Suppressor macrophage (primary cell): ENCODE results near the gene RBBP8NL.

Experiments used
- DNase-seq, 4 experiments: peaks; one replicate each; pipeline ENCODE4 v3.0.0-alpha.2; 2020 to 2022

RBBP8NL gene

GRCh38 chr20:62461834-62462233 lies 34.5 kb upstream of the RBBP8NL start:
- DNase-seq, result no peak

DNA sequence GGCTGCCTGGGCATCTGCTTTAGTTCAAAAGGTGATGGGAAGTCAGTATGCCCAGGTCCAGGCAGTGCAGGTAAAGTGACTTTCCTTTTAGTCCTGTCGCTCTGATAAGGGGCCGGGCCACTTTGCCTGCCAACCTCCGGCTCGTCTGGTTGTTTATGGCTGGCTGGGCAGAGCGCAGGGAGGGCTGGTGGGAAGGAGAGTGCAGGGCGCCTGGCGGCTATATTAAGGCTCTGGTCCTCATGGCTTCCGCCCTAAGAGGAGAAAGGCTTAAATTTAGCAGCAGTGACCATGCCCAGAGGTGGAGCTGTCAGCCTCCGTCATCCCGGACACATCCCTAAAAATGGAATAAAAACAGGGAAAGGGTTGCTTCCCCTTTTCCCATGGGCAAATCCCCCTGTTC lies 33.8 kb upstream of the RBBP8NL start:
- DNase-seq, result no peak

DNA sequence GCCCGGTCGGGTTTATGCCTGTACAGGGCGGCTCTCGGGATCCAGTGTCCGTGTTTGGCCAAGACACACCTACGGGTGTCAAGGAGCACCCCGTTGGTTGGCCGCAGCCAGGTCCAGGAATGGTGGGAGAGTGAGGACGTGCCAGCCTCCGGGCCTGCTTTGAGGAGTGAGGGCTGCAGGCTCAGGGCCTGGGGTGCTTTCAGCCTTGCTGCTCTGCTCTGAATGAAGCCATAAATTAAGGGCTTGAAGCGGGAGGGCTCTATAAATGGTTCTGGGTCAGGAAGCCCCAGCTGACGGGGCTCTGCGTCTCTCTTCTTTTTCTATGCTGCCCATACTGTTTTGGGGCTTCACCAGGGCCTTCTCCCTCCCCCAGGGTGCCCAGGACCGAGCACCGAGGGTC lies 33.3 kb upstream of the RBBP8NL start:
- no peak for DNase-seq

DNA sequence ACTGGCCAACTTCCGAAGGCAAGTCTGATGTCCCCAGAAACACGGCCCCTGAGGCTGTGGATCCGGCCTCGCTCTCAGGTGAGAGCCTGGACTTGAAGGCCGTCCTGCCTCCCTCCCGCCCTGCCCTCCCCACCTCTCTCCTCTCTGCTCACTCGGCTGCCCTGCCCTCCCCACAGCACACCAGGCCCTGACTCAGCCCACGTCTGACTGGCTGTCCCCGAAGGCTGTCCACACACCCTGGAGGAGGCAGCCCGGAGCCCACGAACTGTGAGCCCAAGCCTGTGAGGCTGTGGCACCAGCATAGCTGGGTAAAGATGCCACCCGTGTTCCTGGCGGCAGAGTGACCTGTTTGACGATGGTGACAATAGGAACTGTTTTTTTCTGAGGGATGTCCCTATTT lies 32.1 kb upstream of the RBBP8NL start:
- no peak for DNase-seq

- DNase-seq, result no peak
These were observed 31.2 kb upstream of the RBBP8NL start for GRCh38 chr20:62458275-62459251.

DNA sequence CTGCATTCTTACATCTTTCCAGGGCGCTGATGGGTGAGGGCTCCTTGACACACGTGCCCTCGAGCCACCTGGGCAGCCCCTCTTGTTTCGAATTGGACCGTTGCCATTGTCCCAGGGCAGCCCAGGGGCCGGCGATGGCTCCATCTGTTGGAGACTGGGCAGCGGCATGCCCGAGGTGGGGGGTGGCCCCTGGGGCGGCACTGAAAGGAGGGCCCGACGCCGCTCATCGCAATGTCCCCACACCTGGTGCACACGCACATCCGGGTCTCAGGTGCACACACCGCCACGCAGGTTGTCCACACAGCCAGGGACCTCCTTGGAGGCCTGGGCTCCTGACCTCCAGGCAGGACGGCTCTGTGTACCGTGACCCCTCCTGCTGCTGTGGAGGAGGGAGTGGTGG lies 30.5 kb upstream of the RBBP8NL start:
- no peak for DNase-seq

DNA sequence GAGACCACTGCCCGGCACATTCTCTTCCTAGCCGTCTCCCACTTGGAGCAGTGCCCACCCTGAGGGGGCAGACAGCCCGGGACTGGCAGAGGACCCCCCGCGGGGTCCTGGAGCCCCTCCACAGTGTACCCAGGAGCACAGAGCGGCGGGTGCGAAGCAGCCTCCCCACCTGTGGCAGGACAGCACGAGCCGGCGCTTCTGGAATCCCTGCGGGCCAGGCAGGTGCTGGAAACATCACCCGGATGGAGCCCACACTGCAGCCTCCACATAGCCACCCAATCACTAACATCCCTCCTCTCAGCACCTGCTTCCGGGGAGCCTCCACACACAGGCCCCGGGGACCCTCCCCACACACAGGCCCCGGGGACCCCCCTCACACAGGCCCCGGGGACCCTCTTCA lies 29.8 kb upstream of the RBBP8NL start:
- DNase-seq, result no peak

DNA sequence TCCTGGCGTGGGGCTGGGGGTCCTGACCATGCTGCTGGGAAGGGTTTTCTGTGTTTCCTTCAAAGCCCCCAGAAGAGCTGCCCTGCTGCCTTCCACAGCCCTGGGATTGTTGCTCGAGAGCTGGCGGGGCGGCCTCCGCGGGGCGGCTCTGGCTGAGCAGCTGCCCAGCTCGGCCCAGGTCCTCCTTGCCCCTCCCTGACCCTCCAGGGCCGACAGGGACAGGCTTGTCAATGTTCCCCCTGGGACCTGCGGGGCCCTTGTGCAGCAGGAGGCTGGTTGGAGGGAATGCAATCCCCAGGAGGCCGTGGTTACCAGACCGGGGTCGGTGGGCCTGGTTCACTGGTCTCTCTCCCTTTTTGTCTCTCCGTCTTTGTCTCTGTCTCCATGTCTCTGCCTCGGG lies 28.6 kb upstream of the RBBP8NL start:
- DNase-seq, result no peak

DNA sequence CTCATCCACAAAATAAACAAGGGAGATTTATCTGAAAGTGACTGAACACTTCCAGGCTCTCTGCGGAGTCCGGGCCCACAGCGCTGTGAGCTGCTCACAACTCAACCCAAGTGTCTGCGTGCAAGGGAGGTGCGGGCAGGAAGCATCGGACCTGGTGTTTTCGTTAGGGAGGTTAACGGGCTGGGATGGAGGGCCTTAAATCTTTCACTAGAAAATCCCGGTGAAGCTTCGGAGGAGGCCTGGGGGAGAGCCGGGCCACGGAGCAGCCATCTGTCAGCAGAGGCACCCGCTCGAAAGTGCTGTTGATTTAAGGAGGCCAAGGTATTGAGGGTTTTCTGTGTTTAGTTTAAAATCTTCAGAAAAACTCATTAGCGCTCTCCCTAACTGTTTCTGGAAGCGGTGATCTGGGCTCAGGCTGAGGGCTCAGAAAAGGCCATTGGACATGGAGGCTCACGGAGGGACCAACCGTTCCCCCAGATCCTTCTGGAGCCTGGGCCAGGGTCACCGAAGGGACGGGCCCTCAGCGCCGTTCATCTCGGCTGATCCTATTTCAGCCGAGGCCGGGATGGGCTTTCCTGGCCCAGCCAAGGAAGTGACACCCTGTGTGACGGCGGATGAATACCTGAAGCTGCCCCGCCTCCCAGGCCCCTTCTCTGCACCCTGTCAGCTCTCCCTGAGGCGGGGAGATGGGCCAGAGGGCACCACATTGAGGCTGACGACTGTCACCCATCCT lies 27.7 kb upstream of the RBBP8NL start:
- no peak for DNase-seq

DNA sequence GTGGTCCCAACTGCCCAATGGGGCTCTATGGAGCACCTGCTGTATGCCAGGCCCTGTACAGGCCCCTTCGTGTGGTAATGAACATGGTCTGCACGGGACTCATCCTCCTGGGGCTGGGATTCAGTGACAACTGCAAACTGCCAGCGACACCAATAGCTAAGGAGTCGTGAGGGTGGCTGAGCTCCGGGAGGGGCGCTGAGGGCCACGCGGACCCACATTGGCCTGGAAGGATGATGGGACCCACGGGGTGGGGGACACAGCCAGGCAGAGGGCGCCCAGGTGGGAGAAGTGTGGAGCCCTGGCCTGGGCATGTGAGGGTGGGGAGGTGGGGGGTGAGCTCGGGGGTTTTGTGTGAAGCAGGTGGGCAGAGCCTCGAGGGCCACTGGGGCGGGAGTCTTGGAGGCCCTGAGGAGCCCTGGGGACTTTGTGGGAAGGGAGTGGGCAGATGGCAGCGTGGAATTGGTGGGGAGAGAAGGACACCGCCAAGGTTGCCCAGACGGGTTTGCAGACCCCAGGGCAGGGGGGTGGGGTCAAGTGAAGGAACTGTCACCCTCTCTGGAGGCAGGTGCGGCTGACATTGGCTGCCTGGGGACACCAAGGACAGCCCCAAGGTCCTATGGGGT lies 26.0 kb upstream of the RBBP8NL start:
- DNase-seq, result no peak

DNA sequence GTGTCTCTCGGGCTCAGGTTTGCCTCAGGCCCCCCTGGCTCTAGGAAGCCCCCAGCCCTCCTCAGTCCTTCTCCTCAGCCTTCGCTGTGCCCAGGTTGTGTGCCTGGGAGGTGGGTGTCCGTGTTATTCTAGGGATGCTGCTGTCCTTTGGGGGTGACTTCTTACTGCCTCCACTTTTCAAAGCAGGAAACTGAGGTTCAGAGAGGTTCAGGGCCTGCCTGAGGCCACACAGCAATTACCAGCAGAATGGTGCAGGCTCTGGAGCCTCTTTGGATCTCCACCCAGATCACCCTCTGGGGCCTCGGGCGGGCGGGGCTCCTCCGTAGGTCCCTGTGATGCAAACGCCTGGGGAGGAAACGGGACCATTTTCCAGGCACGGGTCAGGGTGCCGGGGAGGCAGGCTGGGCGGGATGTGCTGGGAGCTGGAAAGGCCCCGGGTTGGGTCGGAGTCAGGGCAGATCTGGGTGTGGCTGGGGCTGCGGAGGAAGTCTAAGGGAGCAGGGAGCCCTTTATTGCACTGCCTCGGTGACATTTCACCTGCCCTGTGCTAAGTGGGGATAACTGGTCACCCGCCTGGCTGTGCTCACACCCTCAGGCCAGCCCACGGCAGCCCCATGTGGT lies 25.2 kb upstream of the RBBP8NL start:
- DNase-seq, result no peak

DNA sequence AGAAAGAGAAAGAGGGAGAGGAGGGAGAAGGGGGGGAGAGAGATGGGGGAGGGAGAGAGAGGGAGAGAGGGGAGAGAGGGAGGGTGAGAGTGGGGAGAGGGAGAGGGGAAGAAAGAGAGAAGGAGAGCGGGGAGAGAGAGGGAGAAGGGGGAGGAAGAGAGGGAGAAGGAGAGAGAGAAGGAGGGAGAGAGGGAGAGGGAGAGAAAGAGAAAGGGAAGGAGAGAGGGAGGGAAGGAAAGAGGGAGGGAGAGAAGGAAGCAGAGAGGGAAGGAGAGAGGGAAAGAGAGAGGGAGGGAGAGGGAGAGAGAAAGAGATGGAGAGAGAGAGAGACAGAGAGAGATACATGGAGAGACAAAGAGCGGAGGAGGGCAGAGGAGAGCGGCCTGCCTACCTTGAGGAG lies 24.6 kb upstream of the RBBP8NL start:
- no peak for DNase-seq

DNA sequence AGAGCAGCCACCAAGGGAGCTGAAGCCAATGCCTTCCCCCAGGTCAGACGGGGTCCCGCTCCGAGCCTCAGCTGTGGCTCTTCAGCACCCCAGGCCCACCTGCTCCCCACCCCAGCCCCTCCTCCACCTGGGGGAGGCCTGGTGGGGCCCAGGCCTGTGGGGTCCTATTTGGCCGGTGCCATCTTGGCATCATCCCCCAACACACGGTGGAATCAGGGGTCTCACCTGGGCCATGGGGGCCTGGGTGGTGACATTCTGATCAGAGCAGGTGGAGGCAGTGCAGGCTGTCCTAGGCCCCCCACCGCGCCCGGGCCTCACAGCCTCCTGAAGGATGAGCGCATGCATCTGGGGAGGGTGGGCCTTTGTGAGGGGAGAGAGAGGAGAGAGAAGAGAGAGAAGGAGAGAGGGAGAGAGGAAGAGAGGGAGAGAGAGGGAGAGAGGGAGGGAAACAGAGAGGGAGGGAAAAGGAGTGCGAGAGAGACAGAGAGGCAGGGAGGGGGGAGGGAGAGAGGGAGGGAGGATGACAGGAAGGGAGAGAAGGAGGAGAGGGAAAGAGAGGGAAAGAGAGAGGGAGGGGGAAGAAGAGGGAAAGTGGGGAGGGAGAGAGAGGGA lies 23.9 kb upstream of the RBBP8NL start:
- no peak for DNase-seq

GRCh38 chr20:62449951-62450691 lies 22.8 kb upstream of the RBBP8NL start:
- no peak for DNase-seq

DNA sequence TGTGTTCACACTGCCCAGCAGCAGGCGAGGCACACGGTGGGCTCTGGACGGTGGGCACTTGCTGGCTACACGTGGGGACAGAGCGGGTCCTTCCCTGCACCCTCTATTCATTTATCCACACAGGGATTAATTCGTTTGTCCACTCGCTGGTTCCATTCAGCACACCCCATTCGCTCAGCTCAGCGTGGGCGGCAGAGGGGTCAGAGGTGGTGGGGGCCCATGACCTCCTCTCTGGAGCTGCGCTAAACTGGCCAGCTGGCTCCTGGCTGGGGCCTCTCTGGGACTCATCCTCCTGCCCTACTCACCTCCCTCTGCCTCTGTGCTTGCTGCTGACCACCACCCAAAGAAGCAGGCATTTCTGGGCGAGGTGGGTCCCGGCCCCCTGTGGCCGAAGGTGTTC lies 21.4 kb upstream of the RBBP8NL start:
- no peak for DNase-seq

DNA sequence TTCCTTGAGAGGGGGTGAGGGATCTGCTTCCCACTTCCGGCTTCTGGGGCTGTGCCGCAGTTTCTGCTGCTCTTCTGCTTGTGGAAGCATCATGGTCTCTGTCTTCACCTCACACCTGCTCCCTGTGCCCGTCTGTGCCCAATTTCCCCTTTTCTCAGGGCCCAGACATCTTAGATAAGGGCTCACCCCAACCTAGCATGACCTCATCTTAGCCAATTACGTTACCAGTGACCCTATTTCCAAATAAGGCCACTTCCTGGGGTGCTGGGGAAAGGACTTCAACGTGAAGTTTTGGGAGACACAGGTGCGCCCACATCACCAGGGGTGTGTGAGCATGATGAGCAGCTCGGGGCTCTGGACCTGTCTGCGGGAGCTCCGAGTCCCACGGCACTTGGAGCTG lies 20.7 kb upstream of the RBBP8NL start:
- no peak for DNase-seq

- DNase-seq, result no peak
These were observed 19.8 kb upstream of the RBBP8NL start for GRCh38 chr20:62446888-62447869.

- DNase-seq, result no peak
These were observed 19.1 kb upstream of the RBBP8NL start for GRCh38 chr20:62446481-62446880.

GRCh38 chr20:62445553-62446340 lies 18.4 kb upstream of the RBBP8NL start:
- no peak for DNase-seq

DNA sequence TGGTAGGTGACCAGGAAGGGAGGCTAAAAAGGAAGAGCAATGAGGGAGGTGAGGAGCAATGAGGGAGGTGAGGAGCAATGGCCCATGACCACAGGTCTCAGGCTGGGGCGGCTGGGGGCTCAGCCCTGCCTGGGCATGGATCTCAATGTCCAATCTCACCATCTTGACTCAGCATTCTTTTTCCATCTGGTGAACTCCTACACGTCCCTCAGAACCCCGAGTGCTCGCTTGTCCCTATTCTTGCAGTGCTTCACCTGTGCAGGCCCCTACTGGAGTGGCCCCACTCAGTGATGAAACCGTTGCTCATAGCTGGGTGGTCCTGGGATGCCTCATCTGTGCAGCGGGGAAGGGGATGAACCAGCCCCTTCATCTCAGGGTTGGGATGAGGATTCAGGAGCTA lies 16.9 kb upstream of the RBBP8NL start:
- no peak for DNase-seq
